Measurements from ENCODE around the gene COX6B2.

The COX6B2 gene

DNA sequence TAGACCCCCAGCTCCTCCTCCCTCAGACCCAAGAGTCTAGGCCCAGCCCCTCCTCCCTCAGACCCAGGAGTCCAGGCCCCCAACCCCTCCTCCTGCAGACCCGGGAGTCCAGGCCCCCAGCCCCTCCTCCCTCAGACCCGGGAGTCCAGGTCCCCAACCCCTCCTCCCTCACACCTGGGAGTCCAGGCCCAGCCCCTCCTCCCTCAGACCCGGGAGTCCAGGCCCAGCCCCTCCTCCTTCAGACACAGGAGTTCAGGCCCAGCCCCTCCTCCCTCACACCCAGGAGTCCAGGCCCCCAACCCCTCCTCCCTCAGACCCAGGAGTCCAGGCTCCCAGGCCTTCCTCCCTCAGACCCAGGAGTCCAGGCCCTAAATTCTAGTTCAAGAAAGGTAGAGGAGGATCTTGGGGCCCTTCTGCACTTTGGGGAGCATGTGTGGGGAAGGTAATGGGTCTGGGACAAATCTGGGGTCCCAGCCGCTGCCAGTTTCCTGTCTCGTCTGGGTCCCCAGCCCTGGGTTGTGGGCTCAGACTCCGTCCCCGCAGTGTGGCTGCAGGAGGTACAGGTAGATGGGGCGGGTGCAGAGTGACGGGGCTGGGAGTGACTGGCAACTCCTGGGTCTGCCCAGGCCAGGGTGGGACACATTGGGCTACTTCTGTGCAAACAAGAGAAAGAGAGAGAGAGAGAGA is 18.9 kb upstream of the COX6B2 start:
- peak overlapping the region; percentile 35; the same call in 1 of the 2 replicates for H3K9ac ChIP-seq (ENCODE audit: low read depth, low read length)
- no peaks in the 10 kb centered on the region for H3K36me3 ChIP-seq (ENCODE audit: insufficient read depth, low read length)
- H3K4me1 ChIP-seq (ENCODE audit: insufficient read depth, low read length) = peaks cover 42% of the 10 kb centered on the region
- no peaks in the 10 kb centered on the region for H3K9me3 ChIP-seq (ENCODE audit: control insufficient read depth, insufficient read depth, low read length)

DNA sequence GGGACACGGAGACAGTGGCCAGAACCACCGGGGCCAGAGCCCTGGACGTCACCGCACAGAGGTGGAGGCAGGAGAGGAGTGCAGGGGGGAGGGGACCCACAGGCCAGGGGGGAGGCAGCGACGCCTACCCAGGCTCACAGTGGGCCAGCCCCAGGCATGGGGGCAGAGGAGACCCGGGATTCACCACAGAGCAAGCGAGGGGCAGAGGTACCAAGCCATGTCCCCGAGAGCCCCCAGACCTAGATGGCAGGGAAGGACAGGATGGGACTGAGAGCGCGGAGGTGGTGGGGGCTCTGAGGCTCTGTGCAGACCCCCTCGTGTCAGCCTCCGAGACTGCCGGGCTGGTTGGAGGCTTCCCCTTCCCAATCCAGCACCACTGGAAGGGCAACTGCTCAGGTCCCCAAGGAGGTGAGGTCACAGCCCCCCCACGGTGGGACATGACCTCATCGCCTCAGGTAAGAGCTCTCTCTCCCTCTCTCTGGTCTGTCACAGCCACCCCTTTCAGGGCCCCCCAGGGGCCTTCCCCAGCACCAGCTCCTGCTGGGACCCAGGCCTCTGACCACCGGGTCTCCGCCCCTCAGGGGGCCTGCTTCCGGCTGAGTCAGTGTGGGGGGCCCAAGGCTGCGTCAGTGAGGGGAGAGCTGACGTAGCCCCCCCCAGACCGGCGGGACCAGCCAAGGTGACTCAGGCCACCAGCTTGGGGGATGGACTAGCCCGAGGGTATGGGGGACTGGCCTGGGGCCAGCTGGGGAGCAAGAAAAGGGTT is 18.0 kb upstream of the COX6B2 start:
- Histone ChIP-seq H3K9ac (ENCODE audit: low read depth, low read length) (peak overlapping the region; percentile 25), H3K4me1 (ENCODE audit: insufficient read depth, low read length) (peaks cover 38% of the 10 kb centered on the region), H3K36me3 (ENCODE audit: insufficient read depth, low read length) (no peaks in the 10 kb centered on the region), H3K9me3 (ENCODE audit: control insufficient read depth, insufficient read depth, low read length) (no peaks in the 10 kb centered on the region)

DNA sequence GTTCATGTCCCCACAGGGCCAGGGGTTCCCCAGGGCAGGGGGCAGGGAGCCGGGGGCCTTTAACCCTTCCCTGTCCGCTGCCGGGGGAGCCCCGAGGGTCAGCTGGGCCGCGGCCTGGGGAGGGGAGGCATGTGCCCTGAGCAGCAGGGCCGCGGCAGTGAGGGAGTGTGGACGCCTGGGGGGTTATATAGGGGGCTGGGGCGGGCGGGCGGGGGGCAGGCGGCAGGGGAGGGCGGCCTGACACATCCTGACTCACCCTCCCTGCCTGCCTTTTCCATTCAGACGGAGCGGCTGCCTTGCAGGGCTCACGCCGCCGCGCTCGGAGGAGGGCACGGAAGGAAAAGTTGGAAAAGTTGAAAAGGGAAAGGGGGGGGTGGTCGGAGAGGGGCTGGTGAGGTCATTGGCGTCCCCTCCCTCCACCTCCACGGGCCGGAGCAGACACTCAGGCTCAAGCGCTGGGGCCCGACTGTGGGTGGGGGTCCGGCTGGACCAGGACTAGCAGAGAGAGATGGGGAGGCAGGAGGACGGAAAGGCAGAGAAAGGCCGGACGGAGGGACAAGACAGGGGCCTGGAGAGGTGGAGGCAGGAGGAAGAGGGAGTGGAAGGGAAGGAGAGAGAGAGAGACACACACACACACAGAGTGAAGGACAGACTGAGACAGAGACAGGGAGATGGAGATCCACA is 15.9 kb upstream of the COX6B2 start, which contains the start of gene IL11:
TSS of gene IL11 (minus strand) at position 159 of the 684 bp plus-strand sequence. CDS start at position 6, 153 bp downstream.
- peaks cover 21% of the 10 kb centered on the region for H3K4me1 ChIP-seq (ENCODE audit: insufficient read depth, low read length)
- peak within 1 kb of the TSS; percentile 68; the same call in 1 of the 2 replicates for H3K9ac ChIP-seq (ENCODE audit: low read depth, low read length)

DNA sequence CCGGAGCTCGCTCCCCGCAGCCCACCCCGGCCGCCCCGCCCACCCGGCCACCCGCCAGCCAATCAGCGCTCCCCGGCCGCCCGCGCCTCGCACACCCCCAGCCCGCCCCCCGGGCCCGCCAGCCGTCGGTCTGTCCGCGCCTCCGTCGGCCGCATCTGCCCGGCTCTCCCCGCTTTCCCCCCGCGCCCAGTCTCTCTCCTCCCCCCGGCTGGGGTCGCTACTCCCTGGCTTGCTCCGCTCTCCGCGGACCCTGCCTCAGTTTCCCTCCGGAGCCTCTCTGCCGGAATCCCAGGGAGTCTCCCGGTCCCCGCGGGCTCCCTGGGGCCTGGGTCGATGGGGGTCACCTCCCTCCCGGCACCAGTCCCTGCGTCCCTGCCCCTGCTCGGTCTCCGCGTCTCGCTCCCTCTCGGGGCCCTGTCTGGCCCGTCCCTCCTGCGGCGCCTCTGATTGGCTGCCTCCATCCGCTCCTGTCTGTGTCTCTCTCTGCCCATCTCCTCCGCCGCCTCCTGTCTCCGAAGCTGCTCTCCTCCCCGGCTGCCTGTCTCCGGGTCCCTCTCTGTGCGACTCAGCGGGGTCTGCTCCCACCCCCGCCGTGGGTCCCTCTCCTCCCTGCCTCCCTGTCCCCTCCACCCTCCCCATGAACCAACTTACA is 15.3 kb upstream of the COX6B2 start:
- Histone ChIP-seq H3K9ac (ENCODE audit: low read depth, low read length) (peak overlapping the region; percentile 68; the same call in 1 of the 2 replicates), H3K9me3 (ENCODE audit: control insufficient read depth, insufficient read depth, low read length) (no peaks in the 10 kb centered on the region), H3K36me3 (ENCODE audit: insufficient read depth, low read length) (no peaks in the 10 kb centered on the region), H3K4me1 (ENCODE audit: insufficient read depth, low read length) (peaks cover 18% of the 10 kb centered on the region)

More for the DNA sequence above, 15.9 kb upstream of the COX6B2 start, which contains the start of gene IL11:
- Histone ChIP-seq H3K9me3 (ENCODE audit: control insufficient read depth, insufficient read depth, low read length) (no peaks in the 10 kb centered on the region), H3K36me3 (ENCODE audit: insufficient read depth, low read length) (no peaks in the 10 kb centered on the region)

DNA sequence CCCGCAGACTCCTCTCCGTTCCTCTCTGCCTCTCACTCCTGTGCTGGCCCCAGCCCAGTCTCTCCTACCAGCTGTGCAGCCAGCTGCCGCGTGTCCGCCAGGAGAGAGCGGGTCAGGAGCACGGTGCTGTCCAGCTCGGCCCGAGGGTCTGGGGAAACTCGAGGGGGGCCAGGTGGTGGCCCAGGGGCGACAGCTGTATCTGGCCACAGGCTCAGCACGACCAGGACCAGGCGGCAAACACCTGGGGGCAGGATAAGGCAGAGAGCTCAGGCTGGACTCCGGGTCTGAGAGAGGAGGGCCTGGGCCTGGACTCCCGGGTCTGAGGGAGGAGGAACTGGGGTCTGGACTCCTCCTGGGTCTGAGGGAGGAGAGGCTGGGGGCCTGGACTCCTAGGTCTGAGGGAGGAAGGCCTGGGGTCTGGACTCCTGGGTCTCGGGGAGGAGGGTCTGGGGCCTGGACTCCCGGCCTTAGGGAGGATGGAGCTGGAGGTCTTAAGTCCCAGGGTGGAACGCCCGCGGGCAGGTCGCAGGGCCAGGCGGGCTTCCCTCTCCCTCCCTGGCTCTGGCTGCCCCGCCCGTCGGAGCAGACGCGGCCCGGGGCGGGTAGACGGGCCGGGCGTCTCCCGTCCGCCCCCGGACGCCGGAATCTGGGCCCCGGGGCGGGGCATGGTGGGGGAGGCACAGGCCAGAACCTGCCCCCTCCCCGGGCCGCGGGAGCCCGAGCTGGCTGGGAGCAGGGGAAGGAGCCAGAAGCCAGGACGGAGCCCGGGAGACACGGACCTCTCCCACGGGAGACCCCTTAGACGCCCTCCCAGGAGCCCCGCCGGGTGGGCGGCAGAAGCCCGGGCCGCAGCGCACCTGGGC is 14.4 kb upstream of the COX6B2 start:
- Histone ChIP-seq H3K9ac (ENCODE audit: low read depth, low read length) (peak overlapping the region; percentile 63), H3K36me3 (ENCODE audit: insufficient read depth, low read length) (no peaks in the 10 kb centered on the region), H3K4me1 (ENCODE audit: insufficient read depth, low read length) (peaks cover 18% of the 10 kb centered on the region), H3K9me3 (ENCODE audit: control insufficient read depth, insufficient read depth, low read length) (no peaks in the 10 kb centered on the region)

DNA sequence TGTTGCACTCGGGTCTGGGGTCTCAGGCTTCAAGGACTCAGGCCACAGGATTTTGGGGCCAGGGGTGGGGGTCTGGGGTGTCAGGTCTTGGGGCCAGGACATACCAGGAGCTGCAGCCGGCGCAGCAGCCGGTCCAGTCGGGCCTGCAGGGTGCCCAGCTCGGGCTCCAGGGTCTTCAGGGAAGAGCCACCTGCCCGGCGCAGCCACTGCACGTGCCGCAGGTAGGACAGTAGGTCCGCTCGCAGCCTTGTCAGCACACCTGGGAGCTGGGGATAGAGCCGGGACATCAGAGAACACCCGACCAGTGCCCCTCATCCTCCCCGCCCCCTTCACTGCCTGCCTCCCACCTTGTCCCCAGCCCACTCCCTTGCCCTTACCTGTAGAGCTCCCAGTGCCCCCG is 13.6 kb upstream of the COX6B2 start:
- Histone ChIP-seq H3K36me3 (ENCODE audit: insufficient read depth, low read length) (no peaks in the 10 kb centered on the region), H3K4me1 (ENCODE audit: insufficient read depth, low read length) (peaks cover 15% of the 10 kb centered on the region), H3K9me3 (ENCODE audit: control insufficient read depth, insufficient read depth, low read length) (no peaks in the 10 kb centered on the region), H3K9ac (ENCODE audit: low read depth, low read length) (no peak overlapping the region)

DNA sequence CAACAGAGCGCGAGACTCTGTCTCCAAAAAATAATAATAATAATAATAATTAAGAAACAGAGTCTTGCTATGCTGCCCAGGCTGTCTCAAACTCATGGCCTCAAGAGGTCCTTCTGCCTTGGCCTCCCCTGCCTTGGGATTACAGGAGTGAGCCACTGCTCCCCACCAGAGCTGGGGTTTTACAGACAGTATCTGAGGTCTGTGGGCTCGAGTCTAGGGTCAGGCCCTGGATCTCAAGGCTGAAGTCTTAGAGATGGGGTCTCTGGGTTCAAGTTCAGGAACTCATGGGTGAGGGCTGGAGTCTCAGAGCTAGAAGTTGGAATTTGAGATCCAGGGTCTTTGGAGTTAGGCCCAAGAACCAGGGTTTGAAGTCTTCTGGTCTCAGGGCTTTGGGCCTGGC is 12.3 kb upstream of the COX6B2 start:
- no peaks in the 10 kb centered on the region for H3K36me3 ChIP-seq (ENCODE audit: insufficient read depth, low read length)
- H3K9ac ChIP-seq (ENCODE audit: low read depth, low read length) = no peak overlapping the region
- peaks cover 13% of the 10 kb centered on the region for H3K4me1 ChIP-seq (ENCODE audit: insufficient read depth, low read length)
- H3K9me3 ChIP-seq (ENCODE audit: control insufficient read depth, insufficient read depth, low read length) = no peaks in the 10 kb centered on the region

DNA sequence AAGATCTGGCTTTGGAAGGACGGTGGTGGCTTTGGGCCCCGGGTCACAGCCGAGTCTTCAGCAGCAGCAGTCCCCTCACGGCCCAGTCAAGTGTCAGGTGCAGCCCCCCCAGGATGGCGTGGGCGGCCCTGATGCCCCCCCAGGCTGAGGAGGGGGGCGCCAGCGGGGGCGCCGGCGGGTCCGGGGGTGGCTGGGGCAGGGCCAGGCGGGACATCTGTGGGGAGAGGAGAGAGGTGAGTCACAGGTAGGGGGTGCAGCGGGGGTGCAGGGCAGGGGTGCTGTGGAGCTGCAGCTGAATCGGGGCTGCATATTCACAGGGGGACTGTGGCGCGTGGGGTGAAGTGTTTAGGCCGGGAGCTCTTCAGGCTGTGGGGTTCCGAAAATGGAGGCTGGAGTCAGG is 11.4 kb upstream of the COX6B2 start:
- Histone ChIP-seq H3K9ac (ENCODE audit: low read depth, low read length) (no peak overlapping the region), H3K36me3 (ENCODE audit: insufficient read depth, low read length) (no peaks in the 10 kb centered on the region), H3K4me1 (ENCODE audit: insufficient read depth, low read length) (peaks cover 12% of the 10 kb centered on the region; the same call in 1 of the 2 replicates)

DNA sequence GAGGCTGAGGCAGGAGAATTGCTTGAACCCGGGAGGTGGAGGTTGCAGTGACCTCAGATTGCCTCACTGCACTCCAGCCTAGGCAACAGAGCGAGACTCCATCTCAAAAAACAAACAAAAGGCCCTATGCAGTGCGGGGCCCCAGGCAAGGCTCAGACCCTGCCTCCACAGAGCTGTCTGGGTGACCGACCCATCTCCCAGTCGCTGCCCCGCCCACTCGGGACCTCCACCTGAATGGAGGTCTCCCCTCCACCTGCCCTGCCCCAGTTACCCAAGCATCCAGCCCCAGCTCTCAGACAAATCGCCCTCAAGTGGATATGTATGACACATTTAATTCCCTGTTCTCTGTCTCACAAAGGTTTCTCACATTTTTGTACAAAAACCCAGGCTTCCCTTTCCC is 10.7 kb upstream of the COX6B2 start:
- no peaks in the 10 kb centered on the region for H3K9me3 ChIP-seq (ENCODE audit: control insufficient read depth, insufficient read depth, low read length)
- no peak overlapping the region for H3K9ac ChIP-seq (ENCODE audit: low read depth, low read length)
- H3K36me3 ChIP-seq (ENCODE audit: insufficient read depth, low read length) = no peaks in the 10 kb centered on the region
- peaks cover 12% of the 10 kb centered on the region; the same call in 1 of the 2 replicates for H3K4me1 ChIP-seq (ENCODE audit: insufficient read depth, low read length)

More for the DNA sequence above, 11.4 kb upstream of the COX6B2 start:
- no peaks in the 10 kb centered on the region for H3K9me3 ChIP-seq (ENCODE audit: control insufficient read depth, insufficient read depth, low read length)

DNA sequence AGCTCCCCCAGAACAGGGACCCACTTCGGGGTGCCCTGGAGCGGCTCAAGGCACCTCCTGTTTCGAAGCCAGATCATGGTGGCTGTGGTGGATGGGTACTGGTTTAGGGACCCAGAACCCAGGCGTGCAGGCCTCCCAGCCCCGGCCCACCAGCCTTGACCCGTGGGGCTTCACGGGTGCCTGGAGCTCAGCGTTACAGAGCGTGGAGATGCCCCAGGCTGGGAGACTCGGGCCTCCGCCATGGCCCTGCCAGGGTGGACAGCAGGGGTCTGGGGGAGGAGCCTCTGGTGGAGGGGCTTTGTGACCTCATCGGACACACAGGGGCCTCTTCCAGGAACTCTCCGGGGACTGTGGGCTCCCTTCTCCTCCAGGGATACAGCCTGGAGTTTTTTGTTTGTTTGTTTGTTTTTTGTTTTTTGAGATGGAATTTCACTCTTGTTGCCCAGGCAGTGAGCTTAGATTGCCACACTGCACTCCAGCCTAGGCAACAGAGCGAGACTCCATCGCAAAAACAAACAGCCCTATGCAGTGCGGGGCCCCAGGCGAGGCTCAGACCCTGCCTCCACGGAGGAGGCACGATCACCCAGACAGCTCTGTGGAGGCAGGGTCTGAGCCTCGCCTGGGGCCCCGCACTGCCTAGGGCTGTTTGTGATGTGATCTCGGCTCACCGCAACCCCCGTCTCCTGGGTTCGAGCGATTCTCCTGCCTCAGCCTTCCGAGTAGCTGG is 8.6 kb upstream of the COX6B2 start, which contains the start of gene GARIN5B:
TSS of gene GARIN5B (minus strand) at position 271 of the 727 bp plus-strand sequence. CDS start at position 77, 194 bp downstream.
- Histone ChIP-seq H3K9me3 (ENCODE audit: control insufficient read depth, insufficient read depth, low read length) (no peaks in the 10 kb centered on the region), H3K36me3 (ENCODE audit: insufficient read depth, low read length) (no peaks in the 10 kb centered on the region), H3K9ac (ENCODE audit: low read depth, low read length) (no peak within 1 kb of the TSS), H3K4me1 (ENCODE audit: insufficient read depth, low read length) (peaks cover 12% of the 10 kb centered on the region; the same call in 1 of the 2 replicates)

DNA sequence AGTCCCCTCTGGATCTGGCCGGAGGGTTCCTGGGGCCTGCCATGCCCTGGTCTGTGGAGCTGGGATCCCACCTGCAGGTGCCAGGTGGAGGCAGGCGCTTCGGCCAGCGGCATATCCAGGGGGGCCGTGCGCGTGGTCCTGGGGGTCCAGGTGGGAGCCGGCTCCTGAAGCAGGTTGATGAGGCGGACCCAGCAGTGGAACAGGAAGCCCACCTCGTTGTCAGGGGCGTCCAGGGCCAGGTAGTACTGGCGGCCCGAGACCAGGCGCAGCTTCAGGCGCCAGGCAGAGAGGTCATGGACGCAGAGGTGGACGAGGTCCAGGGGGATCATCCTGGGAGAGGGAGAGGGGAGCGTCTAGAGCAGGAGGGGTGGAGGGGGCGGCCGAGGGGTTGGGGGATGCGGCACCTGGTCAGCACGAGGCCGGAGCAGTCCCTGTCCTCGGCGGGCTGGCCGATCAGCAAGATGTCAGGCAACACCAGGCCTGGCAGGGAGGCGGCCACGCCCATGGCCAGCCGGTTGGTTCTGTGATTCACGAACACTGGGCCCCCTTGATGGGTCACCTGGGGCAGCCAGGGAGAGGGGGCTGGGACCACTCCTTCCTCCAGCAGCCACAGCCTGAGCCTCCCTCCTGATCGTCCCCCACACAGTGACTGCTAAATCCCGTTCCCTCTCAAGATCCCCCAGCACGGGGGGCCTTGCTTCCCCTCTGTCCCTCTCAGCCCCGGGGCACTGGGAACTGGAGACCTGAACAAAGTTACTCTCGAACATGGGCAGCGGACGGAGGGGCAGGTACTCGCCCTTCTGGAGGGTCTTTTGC is 7.9 kb upstream of the COX6B2 start:
- Histone ChIP-seq H3K9me3 (ENCODE audit: control insufficient read depth, insufficient read depth, low read length) (no peaks in the 10 kb centered on the region), H3K9ac (ENCODE audit: low read depth, low read length) (no peak overlapping the region), H3K4me1 (ENCODE audit: insufficient read depth, low read length) (peaks cover 12% of the 10 kb centered on the region; the same call in 1 of the 2 replicates), H3K36me3 (ENCODE audit: insufficient read depth, low read length) (no peaks in the 10 kb centered on the region)

DNA sequence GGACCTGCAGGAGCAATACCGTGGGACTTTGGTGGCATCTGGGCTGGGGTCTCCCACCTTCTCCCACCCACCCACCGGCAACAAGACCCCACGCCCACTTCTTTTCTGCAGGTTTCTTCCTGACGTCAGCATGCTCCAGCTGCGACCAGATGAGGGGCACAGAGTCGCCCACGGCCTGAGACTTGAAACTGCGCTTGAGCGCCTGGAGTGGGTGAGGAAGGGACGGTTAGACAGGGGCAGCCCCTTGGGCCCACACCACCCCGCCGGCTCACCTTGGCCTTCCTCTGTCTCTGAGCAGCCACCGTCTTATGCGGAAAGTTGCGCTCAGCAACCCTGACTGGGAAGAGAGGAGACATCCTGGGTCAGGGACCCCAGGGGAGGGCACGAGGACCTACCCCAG is 6.4 kb upstream of the COX6B2 start:
- Histone ChIP-seq H3K9me3 (ENCODE audit: control insufficient read depth, insufficient read depth, low read length) (no peaks in the 10 kb centered on the region), H3K4me1 (ENCODE audit: insufficient read depth, low read length) (peaks cover 12% of the 10 kb centered on the region; the same call in 1 of the 2 replicates), H3K9ac (ENCODE audit: low read depth, low read length) (no peak overlapping the region), H3K36me3 (ENCODE audit: insufficient read depth, low read length) (no peaks in the 10 kb centered on the region)

Measured in ES-I3 (cell line).